ENCODE measurements around the gene EXD3.

- TF ChIP-seq, protein P1, sequence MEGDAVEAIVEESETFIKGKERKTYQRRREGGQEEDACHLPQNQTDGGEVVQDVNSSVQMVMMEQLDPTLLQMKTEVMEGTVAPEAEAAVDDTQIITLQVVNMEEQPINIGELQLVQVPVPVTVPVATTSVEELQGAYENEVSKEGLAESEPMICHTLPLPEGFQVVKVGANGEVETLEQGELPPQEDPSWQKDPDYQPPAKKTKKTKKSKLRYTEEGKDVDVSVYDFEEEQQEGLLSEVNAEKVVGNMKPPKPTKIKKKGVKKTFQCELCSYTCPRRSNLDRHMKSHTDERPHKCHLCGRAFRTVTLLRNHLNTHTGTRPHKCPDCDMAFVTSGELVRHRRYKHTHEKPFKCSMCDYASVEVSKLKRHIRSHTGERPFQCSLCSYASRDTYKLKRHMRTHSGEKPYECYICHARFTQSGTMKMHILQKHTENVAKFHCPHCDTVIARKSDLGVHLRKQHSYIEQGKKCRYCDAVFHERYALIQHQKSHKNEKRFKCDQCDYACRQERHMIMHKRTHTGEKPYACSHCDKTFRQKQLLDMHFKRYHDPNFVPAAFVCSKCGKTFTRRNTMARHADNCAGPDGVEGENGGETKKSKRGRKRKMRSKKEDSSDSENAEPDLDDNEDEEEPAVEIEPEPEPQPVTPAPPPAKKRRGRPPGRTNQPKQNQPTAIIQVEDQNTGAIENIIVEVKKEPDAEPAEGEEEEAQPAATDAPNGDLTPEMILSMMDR (IDR thresholded peaks at IDR 0.05; ENCODE audit: low read length) = no peak
- TF ChIP-seq EZH2phosphoT487 (IDR thresholded peaks at IDR 0.05; ENCODE audit: low read length) = no peak
Observed at GRCh38 chr9:137409515-137409914, 13.4 kb downstream of the EXD3 start.
